Central memory CD8-positive, alpha-beta T cell (primary cell): ENCODE data around the gene NEUROG1.

Experiments used
- ATAC-seq: fragments of 150-1000 bp; cut with Tn5 transposase; replicated peaks from 2 replicates; pipeline ENCODE4 v1.10.0; 2022; ENCODE audit warnings: mild to moderate bottlenecking, moderate FRiP score, moderate number of reproducible peaks; ENCODE audit not compliant: poor library complexity, severe bottlenecking; ENCODE audit errors: extremely low read depth
- DNase-seq, 2 donors: peaks; one replicate each; pipeline ENCODE4 v3.0.0; 2021; ENCODE audit warnings: low spot score in 2 of 2
- H3K27ac Mint-ChIP-seq: one replicate; pipeline ENCODE4 v1.8.0; 2022; ENCODE audit warnings: low read depth, mild to moderate bottlenecking, moderate library complexity, mixed read lengths
- H3K27me3 Mint-ChIP-seq: one replicate; pipeline ENCODE4 v1.8.0; 2022; ENCODE audit warnings: mixed read lengths
- H3K36me3 Mint-ChIP-seq: one replicate; pipeline ENCODE4 v1.8.0; 2022; ENCODE audit warnings: mild to moderate bottlenecking, moderate library complexity, mixed read lengths; ENCODE audit not compliant: insufficient read depth
- H3K4me1 Mint-ChIP-seq: one replicate; pipeline ENCODE4 v1.8.0; 2022; ENCODE audit warnings: mixed read lengths
- H3K4me3 Mint-ChIP-seq: one replicate; pipeline ENCODE4 v1.8.0; 2022; ENCODE audit warnings: mild to moderate bottlenecking, moderate library complexity, mixed read lengths
- H3K9me3 Mint-ChIP-seq: one replicate; pipeline ENCODE4 v1.8.0; 2022; ENCODE audit warnings: mixed read lengths

The NEUROG1 gene

GRCh38 chr5:135556620-135557019, 20.9 kb upstream of the NEUROG1 start:
- peaks cover 1% of the 10 kb centered on the region for H3K36me3 Mint-ChIP-seq
- DNase-seq (no peak), ATAC-seq (no peak)
- peaks cover 75% of the 10 kb centered on the region for H3K27me3 Mint-ChIP-seq
- peaks cover 8% of the 10 kb centered on the region for H3K4me1 Mint-ChIP-seq
- H3K9me3 Mint-ChIP-seq, result no peaks in the 10 kb centered on the region
- H3K4me3 Mint-ChIP-seq, result no peak overlapping the region
- H3K27ac Mint-ChIP-seq, result no peak overlapping the region

GRCh38 chr5:135555530-135555929, 19.8 kb upstream of the NEUROG1 start:
- DNase-seq, result no peak
- Mint-ChIP-seq H3K27ac (no peak overlapping the region), H3K27me3 (peaks cover 80% of the 10 kb centered on the region), H3K4me1 (peaks cover 3% of the 10 kb centered on the region), H3K4me3 (no peak overlapping the region), H3K36me3 (peaks cover 1% of the 10 kb centered on the region), H3K9me3 (no peaks in the 10 kb centered on the region)
- ATAC-seq, result no peak

GRCh38 chr5:135553688-135554462, 18.1 kb upstream of the NEUROG1 start:
- Mint-ChIP-seq H3K4me1 (no peaks in the 10 kb centered on the region), H3K9me3 (no peaks in the 10 kb centered on the region), H3K27me3 (peaks cover 80% of the 10 kb centered on the region), H3K27ac (no peak overlapping the region), H3K36me3 (peaks cover 1% of the 10 kb centered on the region), H3K4me3 (no peak overlapping the region)
- no peak for ATAC-seq
- no peak for DNase-seq

- DNase-seq, result peak; percentile 16 to 30
Measured at GRCh38 chr5:135551593-135552447, 16.1 kb upstream of the NEUROG1 start.

GRCh38 chr5:135549413-135549812, 13.6 kb upstream of the NEUROG1 start:
- ATAC-seq, result no peak
- H3K27me3 Mint-ChIP-seq, result peaks cover 82% of the 10 kb centered on the region
- peaks cover 1% of the 10 kb centered on the region for H3K4me1 Mint-ChIP-seq

More at GRCh38 chr5:135551593-135552447, 16.1 kb upstream of the NEUROG1 start:
- peaks cover 1% of the 10 kb centered on the region for H3K36me3 Mint-ChIP-seq
- H3K27ac Mint-ChIP-seq, result no peak overlapping the region
- H3K9me3 Mint-ChIP-seq, result no peaks in the 10 kb centered on the region
- no peak for ATAC-seq
- no peak overlapping the region for H3K4me3 Mint-ChIP-seq
- H3K4me1 Mint-ChIP-seq, result no peaks in the 10 kb centered on the region
- H3K27me3 Mint-ChIP-seq, result peaks cover 77% of the 10 kb centered on the region

GRCh38 chr5:135547590-135548254, 12.0 kb upstream of the NEUROG1 start:
- H3K4me3 Mint-ChIP-seq, result no peak overlapping the region
- H3K27me3 Mint-ChIP-seq, result peaks cover 89% of the 10 kb centered on the region
- DNase-seq, result no peak

More at GRCh38 chr5:135549413-135549812, 13.6 kb upstream of the NEUROG1 start:
- DNase-seq, result no peak
- Mint-ChIP-seq H3K36me3 (no peaks in the 10 kb centered on the region), H3K27ac (peak overlapping the region; percentile 23), H3K4me3 (no peak overlapping the region), H3K9me3 (no peaks in the 10 kb centered on the region)

GRCh38 chr5:135546912-135547311, 11.1 kb upstream of the NEUROG1 start:
- Mint-ChIP-seq H3K36me3 (no peaks in the 10 kb centered on the region), H3K4me1 (peaks cover 12% of the 10 kb centered on the region), H3K9me3 (no peaks in the 10 kb centered on the region), H3K27me3 (peaks cover 86% of the 10 kb centered on the region), H3K4me3 (no peak overlapping the region), H3K27ac (no peak overlapping the region)
- DNase-seq, result no peak
- no peak for ATAC-seq

More at GRCh38 chr5:135547590-135548254, 12.0 kb upstream of the NEUROG1 start:
- ATAC-seq, result no peak
- H3K36me3 Mint-ChIP-seq, result no peaks in the 10 kb centered on the region
- H3K4me1 Mint-ChIP-seq, result peaks cover 12% of the 10 kb centered on the region
- no peak overlapping the region for H3K27ac Mint-ChIP-seq
- no peaks in the 10 kb centered on the region for H3K9me3 Mint-ChIP-seq

- ATAC-seq, result no peak
- Mint-ChIP-seq H3K36me3 (no peaks in the 10 kb centered on the region), H3K4me3 (no peak overlapping the region), H3K4me1 (peaks cover 12% of the 10 kb centered on the region), H3K9me3 (no peaks in the 10 kb centered on the region), H3K27ac (no peak overlapping the region), H3K27me3 (peaks cover 89% of the 10 kb centered on the region)
- no peak for DNase-seq
Measured at GRCh38 chr5:135546101-135546500, 10.3 kb upstream of the NEUROG1 start.

GRCh38 chr5:135545099-135545498, 9.3 kb upstream of the NEUROG1 start:
- DNase-seq, result no peak
- Mint-ChIP-seq H3K36me3 (no peaks in the 10 kb centered on the region), H3K27me3 (peaks cover 89% of the 10 kb centered on the region), H3K9me3 (no peaks in the 10 kb centered on the region), H3K27ac (no peak overlapping the region), H3K4me1 (peaks cover 12% of the 10 kb centered on the region), H3K4me3 (peak overlapping the region; percentile 90)
- no peak for ATAC-seq

GRCh38 chr5:135543485-135544304, 7.9 kb upstream of the NEUROG1 start:
- DNase-seq, result no peak
- Mint-ChIP-seq H3K27ac (peak overlapping the region; percentile 88), H3K9me3 (no peaks in the 10 kb centered on the region), H3K4me3 (peak overlapping the region; percentile 90), H3K27me3 (peaks cover 89% of the 10 kb centered on the region), H3K36me3 (no peaks in the 10 kb centered on the region), H3K4me1 (peaks cover 12% of the 10 kb centered on the region)
- ATAC-seq, result peak; percentile 28

GRCh38 chr5:135543001-135543484, 7.3 kb upstream of the NEUROG1 start:
- Mint-ChIP-seq H3K9me3 (no peaks in the 10 kb centered on the region), H3K36me3 (no peaks in the 10 kb centered on the region), H3K27ac (no peak overlapping the region), H3K27me3 (peaks cover 92% of the 10 kb centered on the region), H3K4me1 (peaks cover 12% of the 10 kb centered on the region), H3K4me3 (peak overlapping the region; percentile 90)
- DNase-seq, result no peak
- ATAC-seq, result no peak
